NCI-H1436 treated with DMSO at 0.1 percent for 48 hours (cell line): ENCODE measurements around the gene LHFPL5.

Experiments
- DNase-seq: peaks from one replicate; lab custom pipeline; 2025; lab: John Stamatoyannopoulos, UW

Gene LHFPL5

GRCh38 chr6:35794536-35795452, 10.4 kb upstream of the LHFPL5 start:
- DNase-seq: no peak

DNA sequence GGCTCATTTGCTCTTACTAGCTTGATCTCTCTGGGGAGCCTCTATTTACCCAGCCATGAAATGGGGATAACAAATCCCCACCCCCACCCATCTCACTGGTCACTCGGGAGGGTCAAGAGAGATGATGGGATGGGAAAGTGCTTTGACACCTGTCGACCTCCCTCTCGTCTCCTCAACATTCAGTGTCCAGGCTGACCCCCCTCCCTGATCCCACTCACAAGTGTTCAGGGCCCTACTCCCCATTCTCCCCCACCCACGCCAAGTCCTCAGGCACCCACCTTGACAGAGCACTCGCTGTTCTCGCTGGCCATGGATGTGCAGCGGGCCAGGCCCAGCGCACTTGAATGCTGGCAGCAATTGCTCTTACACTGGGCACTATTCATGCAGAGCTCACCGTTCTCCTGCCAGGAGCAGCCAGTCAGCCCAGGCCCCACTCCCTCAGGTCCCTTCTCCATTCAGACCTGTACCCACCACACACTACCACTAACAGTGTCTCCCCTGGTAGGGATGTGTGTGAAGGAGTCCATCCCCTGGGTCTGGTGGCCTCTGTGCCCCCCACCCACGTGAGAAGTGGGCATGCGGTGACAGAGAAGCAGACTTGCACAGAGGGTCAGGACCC, 9.6 kb upstream of the LHFPL5 start:
- DNase-seq: no peak

- DNase-seq: no peak
Measured at GRCh38 chr6:35796236-35796635, 8.9 kb upstream of the LHFPL5 start.

DNA sequence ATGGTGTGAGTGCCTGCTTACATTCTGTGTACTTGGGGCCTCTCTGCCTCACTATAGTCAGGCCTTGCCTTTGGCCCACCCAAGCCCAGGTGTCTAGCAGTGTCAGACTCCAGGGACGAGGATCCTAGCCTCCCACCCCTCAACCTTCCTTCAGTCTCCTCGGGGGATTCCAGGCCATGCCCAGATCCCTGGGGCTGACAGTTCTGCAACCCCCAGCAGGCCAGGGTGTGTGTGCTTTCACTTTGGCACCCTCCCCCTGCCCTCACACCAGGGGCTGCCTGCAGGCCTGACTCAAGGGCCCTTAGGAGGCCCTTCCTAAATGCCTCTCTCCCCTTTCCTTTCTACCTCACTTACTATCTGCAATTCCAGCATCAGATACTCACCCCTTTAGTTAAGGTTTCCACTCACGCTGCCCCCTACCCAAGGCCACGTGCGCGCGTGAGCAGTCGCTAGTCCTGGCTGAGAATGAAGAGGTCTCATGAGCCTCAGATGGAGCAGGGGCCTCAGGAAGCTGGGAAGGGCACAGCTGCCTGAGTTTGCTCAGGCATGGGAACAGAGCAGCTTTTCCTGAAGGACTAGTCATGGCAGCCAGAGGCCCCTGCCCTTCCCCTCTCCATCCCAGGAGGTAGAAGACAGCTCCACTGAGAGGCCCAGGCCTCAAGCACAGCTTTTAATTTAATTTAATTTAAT, 7.2 kb upstream of the LHFPL5 start:
- DNase-seq: no peak

- DNase-seq: no peak
Measured at GRCh38 chr6:35798706-35799105, 6.4 kb upstream of the LHFPL5 start.

GRCh38 chr6:35801148-35801547, 4.0 kb upstream of the LHFPL5 start:
- DNase-seq: no peak

GRCh38 chr6:35808688-35809087, 3.5 kb downstream of the LHFPL5 start:
- DNase-seq: peak; percentile 85

DNA sequence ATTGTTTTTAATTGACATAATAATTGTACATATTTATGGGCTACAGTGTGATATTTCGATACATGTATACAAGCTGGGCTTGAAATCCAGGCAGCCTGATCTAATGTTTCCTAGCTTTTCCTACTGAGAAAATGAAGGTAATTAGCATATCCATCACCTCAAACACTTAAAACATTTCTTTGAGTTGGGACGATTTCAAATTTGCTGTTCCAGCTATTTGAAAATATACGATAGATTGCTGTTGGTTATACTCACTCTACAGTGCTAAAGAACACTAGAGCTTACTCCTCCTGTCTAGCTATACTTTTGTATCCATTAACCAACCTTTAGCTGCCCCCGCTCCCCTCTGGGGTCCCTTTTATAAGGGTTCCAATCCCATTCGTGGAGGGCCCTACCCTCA, 4.7 kb downstream of the LHFPL5 start:
- DNase-seq: no peak

- peak; percentile 34 for DNase-seq
Measured at GRCh38 chr6:35810971-35811698, 6.0 kb downstream of the LHFPL5 start.

GRCh38 chr6:35811699-35811995, 6.5 kb downstream of the LHFPL5 start:
- DNase-seq: no peak

GRCh38 chr6:35817515-35817914, 12.4 kb downstream of the LHFPL5 start:
- DNase-seq: no peak

DNA sequence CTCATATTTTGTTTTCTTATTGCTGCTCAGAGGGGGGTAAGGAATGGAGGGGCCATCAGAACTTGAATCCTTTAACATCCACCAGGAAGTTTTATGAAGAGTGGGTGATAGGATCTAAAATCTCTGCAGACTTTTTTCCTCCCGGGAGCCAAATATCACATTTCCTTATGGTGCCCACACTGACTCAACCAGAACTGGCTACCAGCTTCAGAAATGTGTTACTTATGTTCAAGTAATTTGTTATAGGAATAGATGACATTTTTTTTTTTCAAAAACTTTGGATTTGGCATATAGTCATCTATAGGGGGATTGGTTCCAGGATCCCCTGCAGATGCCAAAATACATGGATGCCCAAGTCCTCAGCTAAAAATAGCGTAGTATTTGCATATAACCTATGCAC, 18.4 kb downstream of the LHFPL5 start:
- DNase-seq: no peak

- no peak for DNase-seq
Measured at GRCh38 chr6:35824552-35825192, 19.5 kb downstream of the LHFPL5 start.

- no peak for DNase-seq
Measured at GRCh38 chr6:35829306-35829705, 24.2 kb downstream of the LHFPL5 start.

DNA sequence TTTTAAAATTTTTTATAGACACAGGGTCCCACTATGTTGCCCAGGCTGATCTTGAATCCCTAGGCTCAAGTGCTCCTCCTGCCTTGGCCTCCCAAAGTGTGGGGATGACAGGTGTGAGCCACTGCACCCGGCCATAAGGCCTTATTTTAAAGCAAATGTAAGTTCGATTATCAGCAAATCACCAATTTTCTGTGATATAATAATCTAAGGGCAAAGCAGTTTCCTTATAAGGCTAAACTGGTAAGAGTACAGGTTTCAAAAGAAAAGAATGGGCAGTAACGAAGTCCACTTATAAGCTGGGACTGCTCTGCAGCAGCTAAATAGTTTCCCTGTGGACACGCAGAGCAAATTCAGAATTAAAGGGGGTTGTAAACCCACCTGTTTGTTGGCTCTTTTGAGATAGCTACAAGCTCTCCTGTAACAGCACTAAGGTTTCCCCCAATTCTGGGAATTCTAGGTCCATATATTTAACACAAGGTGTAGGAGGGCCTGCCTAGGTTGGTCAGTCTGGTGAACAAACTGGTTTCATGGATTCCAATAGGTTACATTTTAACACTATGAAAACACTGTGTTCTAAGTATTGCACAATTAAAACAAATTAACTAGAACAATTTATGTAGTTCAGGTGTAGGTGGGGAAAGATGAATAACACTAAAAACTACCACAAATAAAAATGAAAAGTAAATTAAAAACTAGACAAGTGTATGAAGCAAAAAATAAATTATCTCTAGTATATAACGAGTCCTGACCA, 26.3 kb downstream of the LHFPL5 start:
- no peak for DNase-seq

GRCh38 chr6:35833536-35833935, 28.4 kb downstream of the LHFPL5 start:
- no peak for DNase-seq

GRCh38 chr6:35839019-35839418, 33.9 kb downstream of the LHFPL5 start:
- DNase-seq: no peak

DNA sequence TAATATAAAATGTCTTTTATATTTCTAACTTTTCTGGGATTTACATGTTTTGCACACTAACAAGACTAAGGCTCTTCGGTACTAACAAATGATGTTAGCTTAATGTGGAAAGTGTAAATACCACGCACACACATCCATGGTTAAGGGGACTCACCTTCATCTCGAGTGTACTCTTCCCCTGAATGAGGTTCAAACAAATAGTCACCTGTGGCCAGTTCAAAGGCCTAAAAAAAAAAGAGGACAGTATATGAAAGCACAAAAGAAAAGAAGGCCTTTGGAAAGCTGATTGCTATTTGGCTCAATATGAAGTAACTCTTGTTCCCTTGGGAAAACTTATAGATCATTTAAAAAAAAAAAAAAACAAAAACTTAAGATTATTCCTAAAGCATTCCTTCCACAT, 37.2 kb downstream of the LHFPL5 start:
- no peak for DNase-seq

GRCh38 chr6:35844290-35844689, 39.1 kb downstream of the LHFPL5 start:
- DNase-seq: no peak

GRCh38 chr6:35850208-35850607, 45.1 kb downstream of the LHFPL5 start:
- no peak for DNase-seq

GRCh38 chr6:35852994-35853393, 47.8 kb downstream of the LHFPL5 start:
- DNase-seq: no peak
